ENCODE data around the gene CASP8.
A peak's percentile ranks its signal among the peaks of the same experiment; 100 is the strongest.

Gene CASP8

DNA sequence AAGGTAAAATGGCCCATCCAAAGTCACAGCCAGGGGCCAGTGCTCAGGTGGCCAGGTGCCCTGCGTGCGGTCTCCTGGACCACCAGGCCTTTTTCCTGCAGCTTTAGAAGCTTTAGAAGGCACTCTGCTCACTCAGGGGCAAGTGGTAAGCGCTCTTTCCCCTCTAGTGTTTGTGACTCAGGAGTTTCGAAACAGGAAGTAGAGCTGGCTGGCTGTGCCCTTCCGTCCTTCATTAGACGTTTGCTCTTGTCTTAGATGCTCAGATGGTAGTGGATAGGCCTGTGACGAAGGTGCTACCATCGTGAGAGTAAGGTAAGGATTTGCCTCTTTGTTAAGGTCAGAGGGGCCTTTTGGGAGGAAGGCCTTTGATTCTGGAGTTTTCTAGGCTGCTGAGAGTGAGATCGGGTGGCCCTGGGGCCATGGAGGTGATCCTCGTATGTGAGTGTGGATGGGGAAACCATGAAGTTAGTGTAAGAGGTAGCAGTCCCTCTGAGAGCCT lies at the start of gene CASP8:
CASP8 (plus strand) TSS at position 235 of the 499 bp plus-strand sequence. CDS start 5,951 bp downstream, outside the sequence.
- DNase-seq: peak in 2 of 42 donors; percentile 8 to 14
- intact Hi-C loops (cut with DNase I): no loop called here

DNA sequence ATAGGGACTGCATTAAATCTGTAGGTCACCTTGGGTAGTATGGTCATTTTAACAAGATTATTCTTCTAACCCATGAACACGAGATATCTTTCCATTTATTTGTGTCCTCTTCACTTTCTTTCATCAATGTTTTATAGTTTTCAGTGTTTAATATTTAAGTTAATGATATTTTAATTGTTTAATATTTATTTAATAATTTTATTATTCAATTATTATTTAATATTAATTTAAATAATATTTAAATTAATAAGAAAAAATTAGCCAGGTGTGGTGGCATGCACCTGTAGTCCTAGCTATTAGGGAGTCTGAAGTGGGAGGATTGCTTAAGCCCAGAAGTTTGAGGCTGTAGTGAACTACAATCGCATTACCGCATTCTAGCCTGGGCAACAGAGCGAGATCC lies 44.4 kb upstream of the CASP8 start:
- DNase-seq: no peak
- intact Hi-C loops (cut with DNase I): no loop called here

GRCh38 chr2:201216918-201217317 lies 43.4 kb upstream of the CASP8 start:
- no peak for DNase-seq
- intact Hi-C loops (cut with DNase I): no loop called here

GRCh38 chr2:201218780-201219179 lies 41.6 kb upstream of the CASP8 start:
- intact Hi-C loops (cut with DNase I): no loop called here
- DNase-seq: no peak

DNA sequence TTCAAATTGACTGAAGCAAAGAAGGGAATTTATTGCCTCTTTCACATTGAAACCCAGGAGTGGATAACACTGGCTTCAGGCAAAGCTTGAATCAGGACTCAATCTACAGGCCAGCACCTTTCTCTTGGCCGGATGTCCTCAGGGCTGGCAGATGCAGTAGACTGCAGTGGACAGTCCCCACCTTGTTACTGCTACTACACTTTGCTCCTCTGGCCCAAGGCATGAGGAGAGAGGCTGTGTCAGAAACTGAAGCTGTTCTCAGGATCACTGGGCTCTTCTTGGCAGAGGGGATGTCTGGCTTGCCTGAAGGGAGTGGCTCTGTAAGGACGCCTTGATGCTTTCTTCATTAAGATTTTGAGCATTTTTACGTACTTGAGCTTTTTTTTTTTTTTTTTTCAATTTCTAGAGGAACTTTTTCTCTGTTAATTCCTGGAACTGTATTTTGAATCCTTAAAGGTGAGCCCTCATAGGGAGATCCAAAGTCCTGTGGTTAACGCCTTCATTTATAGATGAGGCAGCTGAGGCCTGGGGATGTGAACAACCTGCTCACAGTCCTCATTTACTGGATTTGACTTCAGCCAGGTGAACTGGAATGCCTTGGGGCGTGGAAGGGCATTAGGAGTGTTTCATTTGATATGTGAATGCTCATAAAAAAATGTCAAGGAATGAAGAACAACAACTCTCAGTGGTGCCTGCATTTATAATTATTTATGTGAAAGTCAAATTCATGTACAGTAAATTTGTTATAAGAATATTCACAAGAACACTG lies 40.8 kb upstream of the CASP8 start:
- intact Hi-C loops (cut with DNase I): no loop called here
- DNase-seq: no peak

- DNase-seq: peak in 14 of 42 donors; percentile 5 to 47 (median 16)
These were observed 40.2 kb upstream of the CASP8 start for GRCh38 chr2:201220102-201220570.

GRCh38 chr2:201223089-201224073 lies 37.0 kb upstream of the CASP8 start:
- intact Hi-C loops (cut with DNase I): no loop called here
- DNase-seq: no peak

More at GRCh38 chr2:201220102-201220570, 40.2 kb upstream of the CASP8 start:
- intact Hi-C loops (cut with DNase I): no loop called here

DNA sequence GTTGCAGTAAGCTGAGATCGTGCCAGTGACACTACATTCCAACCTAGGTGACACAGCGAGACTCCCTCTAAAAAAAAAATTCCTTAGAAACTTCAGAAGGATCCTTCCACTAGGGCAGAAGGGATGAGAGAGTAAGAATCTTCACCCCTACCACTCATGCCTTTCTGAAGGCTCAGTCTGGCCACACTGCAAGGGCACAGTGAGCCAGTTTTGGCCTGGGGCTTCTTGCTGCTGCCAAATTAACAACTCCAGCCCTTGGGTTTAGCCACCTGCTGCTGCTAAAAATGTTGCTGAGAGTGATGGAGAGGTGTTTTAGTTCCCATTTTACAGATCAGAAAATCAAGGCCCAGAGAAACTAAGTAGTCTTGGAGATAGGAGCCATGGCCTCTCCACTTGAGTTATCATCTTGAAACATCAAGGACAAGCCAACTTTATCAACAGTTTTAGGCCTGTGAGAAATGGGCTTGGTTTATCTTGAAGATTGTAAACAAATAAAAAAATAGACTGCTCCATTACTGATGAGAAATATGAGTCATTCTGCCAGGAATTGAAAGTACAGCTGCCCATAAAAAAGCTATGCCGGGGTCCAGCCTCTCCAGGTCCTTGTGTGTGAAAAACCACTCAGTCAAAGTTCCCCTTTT lies 31.9 kb upstream of the CASP8 start:
- intact Hi-C loops (cut with DNase I): no loop called here
- no peak for DNase-seq

- intact Hi-C loops (cut with DNase I): no loop called here
- no peak for DNase-seq
These were observed 31.4 kb upstream of the CASP8 start for GRCh38 chr2:201228912-201229290.

DNA sequence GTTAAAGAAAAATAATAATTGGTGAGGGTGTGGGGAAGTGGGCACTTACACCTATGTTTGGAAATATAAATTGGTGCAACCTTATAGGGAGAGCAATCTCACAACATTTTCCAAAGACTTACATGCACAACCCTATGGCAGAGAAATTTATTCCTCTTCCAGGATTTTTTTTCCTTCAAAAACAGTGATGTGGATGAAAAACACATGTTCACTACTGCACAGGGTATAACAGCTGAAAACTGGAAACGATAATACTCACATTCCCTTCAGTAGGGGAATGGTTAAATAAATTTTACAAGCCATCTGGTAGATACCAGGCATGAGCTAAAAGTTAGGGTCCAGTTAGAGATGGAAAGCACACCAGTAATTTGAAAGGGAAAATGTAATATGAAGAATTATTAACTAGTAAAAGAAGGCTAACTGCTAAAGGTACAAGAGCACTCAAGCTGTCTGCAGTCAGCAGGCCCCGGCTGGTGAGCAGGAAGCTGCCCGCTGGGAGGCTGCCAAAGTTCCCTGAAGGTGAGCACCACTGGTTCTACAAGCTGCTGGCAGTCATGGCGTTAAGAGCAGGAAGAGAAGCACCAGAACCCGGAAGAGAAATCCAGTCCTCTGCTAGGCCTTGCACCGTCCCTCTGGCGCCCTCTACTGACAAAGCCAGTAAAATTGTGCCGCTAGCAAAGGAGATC lies 28.4 kb upstream of the CASP8 start:
- peak; percentile 29 to 86 (median 70) for DNase-seq
- intact Hi-C loops (cut with DNase I): no loop called here

DNA sequence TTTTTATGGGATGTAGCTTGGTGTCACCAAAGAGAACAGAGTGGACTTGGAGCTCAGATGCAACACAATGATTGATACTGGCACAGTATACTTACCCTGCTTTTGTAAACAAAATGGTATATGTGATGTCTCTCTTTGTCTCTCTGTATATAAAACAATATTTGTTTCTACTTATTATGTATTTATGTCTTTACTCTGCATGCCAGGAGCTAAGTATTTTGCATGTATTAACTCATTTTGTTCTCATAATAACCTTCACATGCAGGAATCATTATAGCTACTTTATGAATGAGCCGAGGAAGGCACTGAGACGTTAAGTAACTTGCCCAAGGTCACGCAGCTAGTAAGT lies 27.9 kb upstream of the CASP8 start:
- intact Hi-C loops (cut with DNase I): no loop called here
- no peak for DNase-seq

DNA sequence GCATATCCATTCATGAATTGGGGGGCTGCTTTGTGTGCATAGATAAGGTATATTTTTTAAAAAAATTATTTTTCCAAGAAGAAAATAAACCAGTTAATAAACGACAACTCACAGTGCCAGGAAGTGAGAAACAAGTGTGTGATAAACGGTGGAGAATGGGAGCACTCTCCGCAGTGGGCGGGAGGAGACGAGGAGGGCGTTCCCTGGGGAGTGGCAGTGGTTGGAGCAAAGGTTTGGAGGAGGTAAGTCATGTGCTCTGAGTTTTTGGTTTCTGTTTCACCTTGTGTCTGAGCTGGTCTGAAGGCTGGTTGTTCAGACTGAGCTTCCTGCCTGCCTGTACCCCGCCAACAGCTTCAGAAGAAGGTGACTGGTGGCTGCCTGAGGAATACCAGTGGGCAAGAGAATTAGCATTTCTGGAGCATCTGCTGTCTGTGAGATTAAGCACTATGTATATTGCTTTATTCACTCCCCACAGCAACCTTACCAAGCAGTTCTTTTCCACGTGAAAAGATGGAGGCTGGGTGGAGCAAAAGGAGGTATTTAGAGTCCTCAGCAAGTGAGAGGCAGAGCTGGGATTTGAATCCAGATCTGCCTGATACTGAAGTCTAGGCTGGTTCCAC lies 27.0 kb upstream of the CASP8 start:
- intact Hi-C loops (cut with DNase I): no loop called here
- DNase-seq: peak in 16 of 42 donors; percentile 6 to 59 (median 27)

DNA sequence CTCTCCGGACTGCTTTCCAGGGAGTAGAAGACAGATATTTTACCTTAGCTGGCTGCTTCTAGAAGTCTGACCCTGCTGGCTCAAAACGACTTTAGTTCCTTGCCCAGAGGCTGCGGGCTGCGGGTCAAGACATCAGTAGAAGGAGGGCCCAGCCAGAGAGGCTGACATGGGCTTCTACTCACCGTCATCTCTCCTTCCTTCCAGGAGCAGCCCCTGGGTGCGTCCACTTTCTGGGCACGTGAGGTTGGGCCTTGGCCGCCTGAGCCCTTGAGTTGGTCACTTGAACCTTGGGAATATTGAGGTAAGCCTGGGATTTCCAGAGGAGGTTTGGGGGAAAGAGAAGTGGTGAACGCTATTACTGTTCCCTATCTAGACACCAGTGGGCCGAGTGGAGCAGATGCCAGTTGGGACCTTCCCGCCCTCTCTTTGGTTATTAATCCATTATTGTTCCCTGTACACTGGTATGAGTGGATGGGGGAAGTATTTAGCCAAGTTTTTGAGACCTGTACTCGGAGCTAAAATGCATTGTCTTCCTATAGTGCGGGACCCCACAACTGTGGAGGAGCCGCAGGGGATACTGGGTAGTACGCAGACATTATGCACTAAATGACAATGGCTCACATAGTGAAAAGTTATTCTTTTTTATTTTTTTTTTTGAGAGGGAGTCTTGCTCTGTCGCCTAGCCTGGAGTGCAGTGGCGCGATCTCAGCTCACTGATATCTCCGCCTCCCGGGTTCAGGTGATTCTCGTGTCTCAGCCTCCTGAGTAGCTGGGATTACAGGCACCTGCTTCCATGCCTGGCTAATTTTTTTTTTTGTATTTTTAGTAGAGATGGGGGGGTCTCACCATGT lies 26.3 kb upstream of the CASP8 start:
- DNase-seq: no peak
- intact Hi-C loops (cut with DNase I): no loop called here

GRCh38 chr2:201234663-201235135 lies 25.6 kb upstream of the CASP8 start:
- no peak for DNase-seq
- intact Hi-C loops (cut with DNase I): no loop called here

- intact Hi-C loops (cut with DNase I): no loop called here
- peak in 24 of 42 donors; percentile 17 to 73 (median 46) for DNase-seq
These were observed 24.2 kb upstream of the CASP8 start for GRCh38 chr2:201235860-201236811.

DNA sequence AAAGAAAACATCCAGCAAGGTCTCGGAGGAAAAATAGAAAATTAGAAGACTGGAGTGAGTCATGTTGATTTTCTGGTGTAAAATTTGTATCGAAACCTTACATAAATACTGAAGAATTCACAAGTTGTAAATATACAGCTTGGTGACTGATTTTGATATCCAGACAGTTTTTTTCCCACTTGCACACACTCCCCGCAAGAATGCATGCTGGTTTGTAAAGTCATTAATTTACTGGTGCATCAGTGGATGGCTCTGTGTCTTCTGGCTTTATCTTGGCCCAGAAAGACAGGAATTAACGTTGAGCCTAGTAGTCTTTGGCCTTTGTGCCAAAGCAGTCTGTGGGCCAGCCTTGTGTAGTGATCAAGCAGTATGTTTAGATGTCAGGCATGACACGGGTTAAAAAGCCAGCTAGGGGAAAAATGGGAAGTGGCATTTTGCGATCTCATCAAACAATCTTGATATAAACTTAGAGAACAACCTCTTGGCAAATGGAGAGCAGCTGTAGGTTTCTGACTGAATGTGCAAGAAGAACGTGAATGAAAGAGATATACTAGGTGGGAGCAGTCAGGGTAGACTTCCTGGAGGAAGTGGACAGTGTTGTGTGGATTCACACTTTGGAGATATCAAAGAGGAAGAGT lies 22.7 kb upstream of the CASP8 start:
- intact Hi-C loops (cut with DNase I): no loop called here
- DNase-seq: no peak
